Pancreas (tissue), 10 donors: Measurements from ENCODE around the gene USO1. TPM values are rescaled to one million over a fixed set of nuclear protein-coding genes. Genes with fewer than 3 reads are reported as not detected.

Experiments
- ATAC-seq, 4 donors: fragments of 200-7000 bp; cut with Tn5 transposase; one replicate each; pipeline versions ENCODE4 v1.8.0 to v1.9.1; 2020; ENCODE audit warnings: mild to moderate bottlenecking in 4 of 4, moderate library complexity in 4 of 4
- DNase-seq, 6 donors: peaks; one replicate each; pipeline ENCODE4 v3.0.0-alpha.2; 2020
- FAIRE-seq: peaks from 2 replicates; lab custom pipeline; 2012; peaks lifted over from hg19 to GRCh38; lab: Jason Lieb, UNC
- H3K27ac ChIP-seq, 4 donors: fragments of 200-600 bp; sonication (generic); 1 replicate in 3 of 4; 2 replicates in 1 of 4; pipeline versions ENCODE4 v1.5.0 to v1.8.0; 2020
- H3K27me3 ChIP-seq, 4 donors: fragments of 200-600 bp; one replicate each; pipeline ENCODE4 v1.8.0; 2021
- H3K36me3 ChIP-seq, 3 donors: fragments of 200-600 bp; sonication (generic) in 1 of 3; one replicate each; pipeline versions ENCODE4 v1.5.0 to v1.8.0; 2020 to 2021
- H3K4me1 ChIP-seq, 3 donors: fragments of 200-600 bp; one replicate each; pipeline ENCODE4 v1.8.0; 2021
- H3K4me3 ChIP-seq, 4 donors: fragments of 200-600 bp; sonication (generic) in 2 of 4; one replicate each; pipeline versions ENCODE4 v1.5.0 to v1.8.0; 2020 to 2021
- H3K9me3 ChIP-seq, 4 donors: fragments of 200-600 bp; one replicate each; pipeline ENCODE4 v1.8.0; 2021
- WGBS, 2 donors: extraction: QIAGEN DNeasy Blood & Tissue Kit; methylation state at CpG; one replicate each; pipeline ENCODE4 v1.1.7; 2013; 5-methylcytosine and 5-hydroxymethylcytosine counted together
- intact Hi-C, 3 donors: fragments of 100-400 bp; cut with DNase I; formaldehyde crosslinking; loops; one replicate each; pipeline versions ENCODE4 v1.11.1 to v1.14.2; 2022
- polyA plus RNA-seq, 2 donors: library from polyadenylated mRNA; stranded (reverse); fragments of 200-250 nt; gene quantifications; one replicate each; pipeline ENCODE4 v1.2.3, GENCODE V29; 2013
- total RNA-seq, 6 donors: library from RNA; stranded (reverse); fragmentation: NEBNext Ultra II Directional in 4 of 6; extraction: Animal tissue kit (Norgen Biotek cat#: 25700) in 4 of 6; gene quantifications; one replicate each; pipeline versions ENCODE4 v1.2.1 to v1.2.4, GENCODE V29; 2021 to 2023
- TF ChIP-seq, protein P1 (sequence below), 4 donors: fragments of 200-600 bp; sonication (generic) in 3 of 4; IDR thresholded peaks; one replicate each; pipeline versions ENCODE4 v1.5.0 to v1.8.0; 2021; ENCODE audit warnings: antibody characterized with exemption in 4 of 4
- donor health status: healthy with polysubstance abuse.
- donor health status: DM: no; HTN: no; CAD: no; lungs with moderate emphysema.
- donor health status: DM: no; HTN: no; CAD: no.
- donor health status: control.
- donor health status: control.
- donor health status: Bipolar disorder and iron deficiency.
- donor health status: DM: yes; HTN: yes; CAD: no.
- donor health status: DM: no; HTN: no; CAD: no.
- donor health status: DM: no; HTN: no; CAD: no.
- donor health status: DM: yes; HTN: yes; CAD: no.

Gene USO1
- total and polyA plus RNA-seq, 8 donors = 31.2 to 58.2 (median 51.4) TPM

DNA sequence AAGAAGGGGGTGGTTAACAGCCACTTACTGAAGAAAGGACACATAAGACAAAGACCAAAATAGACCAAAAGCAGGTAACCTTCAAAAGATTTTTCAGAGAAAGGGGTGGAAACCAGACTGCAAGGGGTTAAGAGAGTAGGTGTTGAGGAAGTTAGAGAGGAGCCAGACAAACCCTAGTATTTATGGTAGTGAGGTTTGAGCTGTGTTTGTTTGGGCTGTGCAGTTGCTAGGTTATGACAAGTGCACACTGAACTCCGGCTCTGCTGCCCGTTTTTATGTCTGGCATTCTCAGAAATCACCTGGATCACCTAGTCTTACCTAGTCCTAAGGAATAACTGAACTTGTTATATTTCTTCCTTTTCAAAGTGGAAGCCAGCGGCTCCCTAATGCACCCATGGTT is 28.3 kb upstream of the USO1 start:
- WGBS, 2 donors = 56 to 62% methylated on average over 3 of the region's 3 CpGs
- ATAC-seq (peak in 3 of 4 donors; percentile 75 to 87 (median 81)), FAIRE-seq (no peak), DNase-seq (no peak)
- H3K36me3 ChIP-seq = no peaks in the 10 kb centered on the region
- TF ChIP-seq, protein P1, sequence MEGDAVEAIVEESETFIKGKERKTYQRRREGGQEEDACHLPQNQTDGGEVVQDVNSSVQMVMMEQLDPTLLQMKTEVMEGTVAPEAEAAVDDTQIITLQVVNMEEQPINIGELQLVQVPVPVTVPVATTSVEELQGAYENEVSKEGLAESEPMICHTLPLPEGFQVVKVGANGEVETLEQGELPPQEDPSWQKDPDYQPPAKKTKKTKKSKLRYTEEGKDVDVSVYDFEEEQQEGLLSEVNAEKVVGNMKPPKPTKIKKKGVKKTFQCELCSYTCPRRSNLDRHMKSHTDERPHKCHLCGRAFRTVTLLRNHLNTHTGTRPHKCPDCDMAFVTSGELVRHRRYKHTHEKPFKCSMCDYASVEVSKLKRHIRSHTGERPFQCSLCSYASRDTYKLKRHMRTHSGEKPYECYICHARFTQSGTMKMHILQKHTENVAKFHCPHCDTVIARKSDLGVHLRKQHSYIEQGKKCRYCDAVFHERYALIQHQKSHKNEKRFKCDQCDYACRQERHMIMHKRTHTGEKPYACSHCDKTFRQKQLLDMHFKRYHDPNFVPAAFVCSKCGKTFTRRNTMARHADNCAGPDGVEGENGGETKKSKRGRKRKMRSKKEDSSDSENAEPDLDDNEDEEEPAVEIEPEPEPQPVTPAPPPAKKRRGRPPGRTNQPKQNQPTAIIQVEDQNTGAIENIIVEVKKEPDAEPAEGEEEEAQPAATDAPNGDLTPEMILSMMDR (IDR thresholded peaks at IDR 0.05) = no peak
- intact Hi-C loops = no loop called here
- no peak overlapping the region for H3K4me3 ChIP-seq
- no peak overlapping the region for H3K27ac ChIP-seq
- no peaks in the 10 kb centered on the region for H3K9me3 ChIP-seq
- H3K27me3 ChIP-seq = no peaks in the 10 kb centered on the region
- H3K4me1 ChIP-seq = no peaks in the 10 kb centered on the region

DNA sequence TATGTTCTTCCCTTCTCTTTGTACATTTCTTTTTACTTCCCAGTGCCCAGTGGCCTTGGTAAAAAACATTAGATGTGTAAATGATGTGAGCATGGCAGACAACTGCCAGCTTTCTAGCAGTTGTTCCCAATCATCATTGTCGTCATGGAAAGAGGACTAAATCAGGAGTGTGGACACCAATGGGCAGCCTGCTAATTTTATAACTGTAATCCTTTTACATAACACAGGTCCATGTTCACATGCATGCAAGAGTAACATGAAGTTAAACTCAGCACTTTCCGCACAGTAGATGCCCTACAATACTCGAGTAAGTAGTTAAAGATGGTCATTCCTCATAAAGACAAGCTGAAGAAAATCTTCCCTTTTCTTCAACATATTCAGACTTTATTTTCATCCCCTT is 27.8 kb upstream of the USO1 start:
- H3K27ac ChIP-seq = no peak overlapping the region
- TF ChIP-seq, protein P1 (IDR thresholded peaks at IDR 0.05) = no peak

DNA sequence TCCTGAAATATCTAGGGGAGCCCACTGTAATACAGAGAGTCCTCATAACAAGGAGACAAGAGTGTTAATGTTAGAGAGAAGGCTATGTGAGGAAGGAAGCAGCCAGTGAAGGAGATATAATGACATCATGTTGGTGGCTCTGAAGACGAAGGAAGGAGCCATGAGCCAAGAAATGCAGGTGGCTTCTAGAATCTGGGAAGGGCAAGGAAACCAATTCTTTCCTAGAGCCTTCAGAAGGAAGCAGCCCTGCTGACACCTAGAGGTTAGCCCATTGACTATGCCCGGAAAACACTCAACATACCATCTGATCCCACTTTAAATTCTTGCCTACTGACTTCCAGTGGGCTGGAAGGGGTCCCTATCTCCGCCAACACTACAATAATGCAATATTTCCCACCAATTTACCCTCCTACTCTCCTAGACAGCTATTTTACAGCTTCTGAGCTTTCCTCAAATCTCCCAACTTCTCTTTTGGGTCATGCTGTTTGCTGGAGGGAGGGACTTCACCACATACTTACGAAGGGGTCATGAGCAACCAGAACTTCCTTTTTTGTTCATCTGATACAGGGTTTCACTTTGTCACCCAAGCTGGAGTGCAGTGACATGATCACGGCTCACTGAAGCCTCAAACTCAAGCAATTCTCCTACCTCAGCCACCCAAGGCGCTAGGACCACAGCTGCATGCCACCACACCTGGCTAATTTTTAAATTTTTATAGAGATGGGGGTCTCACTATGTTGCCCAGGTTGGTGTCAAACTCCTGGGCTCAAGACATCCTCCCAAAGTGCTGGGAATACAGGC is 26.0 kb upstream of the USO1 start:
- Histone ChIP-seq H3K9me3 (no peaks in the 10 kb centered on the region), H3K27me3 (no peaks in the 10 kb centered on the region), H3K4me1 (no peaks in the 10 kb centered on the region), H3K36me3 (no peaks in the 10 kb centered on the region), H3K27ac (peak overlapping the region in 2 of 4 donors; percentile 17 to 50), H3K4me3 (no peak overlapping the region)
- no peak for FAIRE-seq
- TF ChIP-seq, protein P1 (IDR thresholded peaks at IDR 0.05) = no peak
- DNase-seq = no peak
- 71 to 75% methylated on average over 6 of the region's 6 CpGs for WGBS, 2 donors
- ATAC-seq = peak in 2 of 4 donors; percentile 68 to 74
- intact Hi-C loops = no loop called here

More for the DNA sequence above, 27.8 kb upstream of the USO1 start:
- WGBS, 2 donors = 94 to 95% methylated on average over 3 of the region's 3 CpGs
- peak in 2 of 4 donors; percentile 17 to 39 for ATAC-seq
- no peak for DNase-seq
- intact Hi-C loops = no loop called here
- Histone ChIP-seq H3K4me1 (no peaks in the 10 kb centered on the region), H3K9me3 (no peaks in the 10 kb centered on the region), H3K4me3 (no peak overlapping the region), H3K36me3 (no peaks in the 10 kb centered on the region), H3K27me3 (no peaks in the 10 kb centered on the region)
- no peak for FAIRE-seq

DNA sequence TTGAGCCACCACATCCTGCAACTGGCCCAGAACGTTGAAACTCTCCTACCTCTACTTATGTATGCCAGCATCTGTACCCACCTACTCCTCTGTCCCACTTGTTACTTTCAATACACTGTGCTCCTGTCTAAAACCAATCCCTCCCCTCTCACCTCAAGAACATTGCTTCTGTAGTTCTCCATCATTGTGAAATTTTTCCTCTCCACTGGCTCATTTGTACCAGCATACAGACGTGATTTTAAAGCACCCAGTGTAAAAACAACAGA is 25.5 kb upstream of the USO1 start:
- TF ChIP-seq, protein P1 (IDR thresholded peaks at IDR 0.05) = no peak
- Histone ChIP-seq H3K36me3 (no peaks in the 10 kb centered on the region), H3K9me3 (no peaks in the 10 kb centered on the region), H3K4me3 (no peak overlapping the region), H3K27me3 (no peaks in the 10 kb centered on the region), H3K4me1 (no peaks in the 10 kb centered on the region), H3K27ac (no peak overlapping the region)
- WGBS, 2 donors = 74 to 89% methylated on average over 2 of the region's 2 CpGs
- ATAC-seq (no peak), DNase-seq (no peak), FAIRE-seq (no peak)
- intact Hi-C loops = no loop called here

DNA sequence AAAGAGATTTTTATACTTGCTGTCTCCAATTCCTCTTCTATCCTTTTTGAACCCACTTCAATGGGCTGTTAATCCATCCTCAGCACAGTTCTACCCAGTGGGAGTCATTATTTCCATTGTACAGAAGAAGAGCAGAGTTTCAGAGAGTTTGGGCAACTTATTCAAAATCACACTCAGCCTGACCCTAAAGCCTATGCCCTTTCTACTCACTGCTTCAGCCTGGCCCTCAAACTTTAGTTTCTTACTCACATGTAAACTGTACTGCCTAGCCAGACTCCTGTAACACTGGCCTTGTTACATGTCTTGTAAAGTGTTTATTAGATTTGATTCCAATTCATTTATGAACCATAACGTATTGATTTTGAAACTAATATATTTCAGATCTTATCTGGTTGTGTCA is 25.1 kb upstream of the USO1 start:
- no peak overlapping the region for H3K27ac ChIP-seq
- WGBS, 2 donors = 0% methylated on average over 1 of the region's 1 CpG
- no peak for FAIRE-seq

More for the DNA sequence above, 25.1 kb upstream of the USO1 start:
- DNase-seq = no peak
- Histone ChIP-seq H3K36me3 (no peaks in the 10 kb centered on the region), H3K9me3 (no peaks in the 10 kb centered on the region), H3K4me1 (no peaks in the 10 kb centered on the region), H3K4me3 (no peak overlapping the region), H3K27me3 (no peaks in the 10 kb centered on the region)
- TF ChIP-seq, protein P1 (IDR thresholded peaks at IDR 0.05) = no peak
- ATAC-seq = no peak
- intact Hi-C loops = no loop called here
